Right lobe of liver (tissue), 6 donors: ENCODE results near the gene SBF2. TPM values are rescaled to one million over a fixed set of nuclear protein-coding genes. Genes with fewer than 3 reads are reported as not detected.
"Not testable (repeated sequence)": the region's sequence is repeated elsewhere in the genome, so short reads cannot be mapped to it uniquely, and the experiment has no call there.

Experiments used
- ATAC-seq, 4 donors: fragments of 200-7000 bp; cut with Tn5 transposase; one replicate each; pipeline ENCODE4 v1.9.1; 2020; ENCODE audit warnings: mild to moderate bottlenecking in 4 of 4, moderate library complexity in 4 of 4
- DNase-seq, 3 donors: peaks; one replicate each; pipeline ENCODE4 v3.0.0-alpha.2; 2020
- H3K27ac ChIP-seq, 3 donors: fragments of 200-600 bp; one replicate each; pipeline ENCODE4 v1.8.0; 2022
- H3K27me3 ChIP-seq, 2 donors: fragments of 200-600 bp; one replicate each; pipeline ENCODE4 v1.8.0; 2022
- H3K36me3 ChIP-seq, 4 donors: fragments of 200-600 bp; sonication (generic) in 1 of 4; one replicate each; pipeline versions ENCODE4 v1.5.1 to v1.8.0; 2017 to 2022; ENCODE audit warnings: control low read depth in 1 of 4
- H3K4me1 ChIP-seq, 4 donors: fragments of 200-600 bp; sonication (generic) in 1 of 4; one replicate each; pipeline versions ENCODE4 v1.5.1 to v1.8.0; 2017 to 2022; ENCODE audit warnings: control low read depth in 1 of 4
- H3K4me3 ChIP-seq, 3 donors: fragments of 200-600 bp; one replicate each; pipeline ENCODE4 v1.8.0; 2022
- H3K9me3 ChIP-seq, 4 donors: fragments of 200-600 bp; sonication (generic) in 1 of 4; one replicate each; pipeline versions ENCODE4 v1.5.1 to v1.8.0; 2017 to 2022; ENCODE audit warnings: control low read depth in 1 of 4
- CTCF ChIP-seq, 4 donors: fragments of 200-600 bp in 3 of 4; fragments of 450-650 bp in 1 of 4; IDR thresholded peaks; one replicate each; pipeline versions ENCODE4 v1.5.1 to v1.8.0; 2016 to 2022; ENCODE audit warnings: antibody characterized with exemption in 4 of 4, mild to moderate bottlenecking in 2 of 4
- POLR2A ChIP-seq: fragments of 450-650 bp; IDR thresholded peaks from one replicate; pipeline ENCODE4 v1.6.1; 2017; ENCODE audit warnings: antibody characterized with exemption, mild to moderate bottlenecking
- WGBS: methylation state at CpG from one replicate; pipeline ENCODE4 v1.1.6; 2018; ENCODE audit warnings: low coverage, low lambda C conversion rate; ENCODE audit not compliant: insufficient coverage; ENCODE audit errors: missing lambda C conversion rate; 5-methylcytosine and 5-hydroxymethylcytosine counted together
- intact Hi-C, 2 donors: fragments of 100-400 bp; cut with DNase I; formaldehyde crosslinking; loops; one replicate each; pipeline versions ENCODE4 v1.11.2 to v1.14.1; 2022
- total RNA-seq, 6 experiments: library from RNA; depleted of rRNA in 2 of 6; stranded (reverse); fragments of >200 nt in 2 of 6; fragmentation: NEBNext Ultra II Directional in 3 of 6; extraction: Animal tissue kit (Norgen Biotek cat#: 25700) in 3 of 6; gene quantifications; one replicate each; pipeline versions ENCODE4 v1.1.0 to v1.2.4, GENCODE V29; 2016 to 2023
- donor health status: DM: no; HTN: yes; CAD: no.
- donor health status: DM: no; HTN: no; CAD: no.
- donor health status: DM: no; HTN: no; CAD: no.
- donor health status: DM: no; HTN: yes; CAD: no.
- donor health status: DM: no; HTN: yes; CAD: no.

The SBF2 gene
- total RNA-seq, 6 experiments from 2014 or later, result 13.7 to 28.4 (median 21.3) TPM

GRCh38 chr11:9943386-9944110 is 350.5 kb downstream of the SBF2 start:
- TF ChIP-seq CTCF (IDR thresholded peaks at IDR 0.05), result no peak
- TF ChIP-seq POLR2A, result no peak
- no peak overlapping the region for H3K27ac ChIP-seq
- H3K4me1 ChIP-seq, result peaks cover 0 to 4% (median 0%) of the 10 kb centered on the region in 4 donors
- H3K27me3 ChIP-seq, result no peaks in the 10 kb centered on the region
- DNase-seq, result no peak
- intact Hi-C loops, result no loop called here
- peak; percentile 86 to 98 (median 94) for ATAC-seq
- H3K36me3 ChIP-seq, result no peaks in the 10 kb centered on the region
- H3K9me3 ChIP-seq, result no peaks in the 10 kb centered on the region
- no peak overlapping the region for H3K4me3 ChIP-seq
- 41% methylated on average over 3 of the region's 3 CpGs for WGBS

- Histone ChIP-seq H3K4me3 (no peak overlapping the region), H3K27ac (no peak overlapping the region), H3K4me1 (peaks cover 0 to 4% (median 0%) of the 10 kb centered on the region in 4 donors), H3K36me3 (no peaks in the 10 kb centered on the region), H3K9me3 (no peaks in the 10 kb centered on the region), H3K27me3 (no peaks in the 10 kb centered on the region)
- no peak for TF ChIP-seq CTCF (IDR thresholded peaks at IDR 0.05)
- WGBS, result 98% methylated on average over 4 of the region's 5 CpGs
- ATAC-seq, result no peak
- intact Hi-C loops, result no loop called here
- no peak for DNase-seq
These were observed 352.0 kb downstream of the SBF2 start for GRCh38 chr11:9941991-9942390.

GRCh38 chr11:9939150-9939549 is 354.9 kb downstream of the SBF2 start:
- H3K4me3 ChIP-seq, ATAC-seq, H3K27ac ChIP-seq, H3K27me3 ChIP-seq, H3K36me3 ChIP-seq, DNase-seq, intact Hi-C loops, H3K9me3 ChIP-seq, H3K4me1 ChIP-seq: not testable (repeated sequence)
- WGBS, result 80% methylated on average over 11 of the region's 11 CpGs

- Histone ChIP-seq H3K4me3 (no peak overlapping the region), H3K27me3 (no peaks in the 10 kb centered on the region), H3K4me1 (no peaks in the 10 kb centered on the region), H3K27ac (no peak overlapping the region), H3K36me3 (no peaks in the 10 kb centered on the region), H3K9me3 (no peaks in the 10 kb centered on the region)
- intact Hi-C loops, result no loop called here
- no peak for ATAC-seq
- DNase-seq, result no peak
- TF ChIP-seq POLR2A, result no peak
These were observed 357.3 kb downstream of the SBF2 start for GRCh38 chr11:9936754-9937153.

- H3K27me3 ChIP-seq, H3K36me3 ChIP-seq, DNase-seq, H3K4me1 ChIP-seq, H3K9me3 ChIP-seq, intact Hi-C loops, H3K27ac ChIP-seq, H3K4me3 ChIP-seq, ATAC-seq: not testable (repeated sequence)
- 65% methylated on average over 2 of the region's 2 CpGs for WGBS
These were observed 361.2 kb downstream of the SBF2 start for GRCh38 chr11:9932843-9933242.

GRCh38 chr11:9930562-9931331 is 363.3 kb downstream of the SBF2 start:
- DNase-seq (peak in 1 of 3 donors; percentile 79), ATAC-seq (peak in 2 of 4 donors; percentile 42 to 73)
- H3K27me3 ChIP-seq, H3K4me3 ChIP-seq, H3K4me1 ChIP-seq, H3K9me3 ChIP-seq, H3K36me3 ChIP-seq, H3K27ac ChIP-seq, intact Hi-C loops: not testable (repeated sequence)
- WGBS, result 83% methylated on average over 8 of the region's 14 CpGs
